H1 (cell line): Measurements from ENCODE around the gene TMEM151A. TPM values are rescaled to one million over a fixed set of nuclear protein-coding genes. Genes with fewer than 3 reads are reported as not detected.

Experiments
- CTCF ChIA-PET: fragments of 300-600 bp; sonication (Branson Sonifier 250); formaldehyde crosslinking; loops from one replicate; lab custom pipeline; 2021; ENCODE audit not compliant: partially characterized antibody; lab: Charles Lee
- POLR2A ChIA-PET: fragments of 300-600 bp; sonication (Branson Sonifier 250); formaldehyde crosslinking; loops from one replicate; lab custom pipeline; 2021; ENCODE audit warnings: inconsistent platforms; ENCODE audit not compliant: partially characterized antibody; lab: Charles Lee
- DNase-seq, 2 experiments: peaks; one replicate each; pipeline versions ENCODE4 v3.0.0 to v3.0.0-alpha.2; 2010 to 2022; ENCODE audit warnings: low spot score in 2 of 2, low read depth in 1 of 2, mixed read lengths in 1 of 2
- FAIRE-seq: peaks from 2 replicates; lab custom pipeline; 2011; peaks lifted over from hg19 to GRCh38; lab: Jason Lieb, UNC
- H2AFZ ChIP-seq: 2 replicates; pipeline ENCODE4 v1.8.1; 2012; ENCODE audit warnings: low read length, inconsistent platforms
- H2AK5ac ChIP-seq: 2 replicates; pipeline ENCODE4 v1.6.1; 2013; ENCODE audit warnings: low read depth, low read length
- H2BK120ac ChIP-seq: replicated peaks from 2 replicates; pipeline ENCODE3; 2013; ENCODE audit warnings: low read depth, low read length, inconsistent platforms
- H2BK12ac ChIP-seq: 2 replicates; pipeline ENCODE4 v1.6.1; 2013; ENCODE audit warnings: low read depth, low read length
- H2BK15ac ChIP-seq: 2 replicates; pipeline ENCODE4 v1.6.1; 2013; ENCODE audit warnings: low read length
- H2BK20ac ChIP-seq: 2 replicates; pipeline ENCODE4 v1.6.1; 2013; ENCODE audit warnings: low read length
- H2BK5ac ChIP-seq: 2 replicates; pipeline ENCODE4 v1.6.1; 2013; ENCODE audit warnings: low read depth, low read length
- H3K14ac ChIP-seq: 2 replicates; pipeline ENCODE4 v1.6.1; 2013; ENCODE audit warnings: inconsistent platforms; ENCODE audit not compliant: insufficient read length
- H3K18ac ChIP-seq: 2 replicates; pipeline ENCODE4 v1.6.1; 2013; ENCODE audit warnings: low read length; ENCODE audit errors: extremely low read depth
- H3K23ac ChIP-seq: 2 replicates; pipeline ENCODE4 v1.6.1; 2013; ENCODE audit warnings: inconsistent platforms; ENCODE audit not compliant: insufficient read length
- H3K23me2 ChIP-seq: 2 replicates; pipeline ENCODE4 v1.6.1; 2013; ENCODE audit warnings: low read depth, low read length
- H3K27ac ChIP-seq: 2 replicates; pipeline ENCODE4 v1.6.1; 2011; ENCODE audit warnings: low read depth, low read length, inconsistent platforms
- H3K27me3 ChIP-seq, 4 experiments: replicated peaks in 1 of 4; 1 replicate in 1 of 4; 2 replicates in 3 of 4; pipeline versions ENCODE4 v1.6.1 to v1.8.1; 2011 to 2013; ENCODE audit warnings: low read length in 3 of 4, mild to moderate bottlenecking in 3 of 4, inconsistent platforms in 2 of 4, mixed read lengths in 2 of 4, moderate library complexity in 1 of 4; ENCODE audit not compliant: control insufficient read depth in 3 of 4, insufficient read depth in 3 of 4; ENCODE audit errors: extremely low read depth in 1 of 4
- H3K36me3 ChIP-seq, 4 experiments: 2 replicates each; pipeline versions ENCODE4 v1.6.1 to v1.8.1; 2011 to 2013; ENCODE audit warnings: mild to moderate bottlenecking in 4 of 4, low read length in 3 of 4, moderate library complexity in 2 of 4, control low read depth in 1 of 4, inconsistent platforms in 1 of 4; ENCODE audit not compliant: insufficient read depth in 4 of 4, control insufficient read depth in 2 of 4
- H3K4ac ChIP-seq: replicated peaks from 2 replicates; pipeline ENCODE3; 2013; ENCODE audit warnings: low read length, low read depth, mixed read lengths, inconsistent platforms; ENCODE audit not compliant: insufficient read length
- H3K4me1 ChIP-seq, 4 experiments: replicated peaks in 1 of 4; 1 replicate in 1 of 4; 2 replicates in 3 of 4; pipeline versions ENCODE4 v1.6.1 to v1.8.1; 2011 to 2013; ENCODE audit warnings: low read length in 3 of 4, inconsistent platforms in 2 of 4, mixed read lengths in 1 of 4; ENCODE audit not compliant: insufficient read depth in 4 of 4, control insufficient read depth in 3 of 4
- H3K4me2 ChIP-seq, 2 experiments: 2 replicates each; pipeline versions ENCODE4 v1.6.1 to v1.8.1; 2011 to 2013; ENCODE audit warnings: low read depth in 2 of 2, low read length in 2 of 2, control low read depth in 1 of 2, inconsistent platforms in 1 of 2, mild to moderate bottlenecking in 1 of 2; ENCODE audit not compliant: insufficient read depth in 1 of 2
- H3K4me3 ChIP-seq, 4 experiments: fragments of 200-600, 300-600 bp in 1 of 4; sonication (generic), shearing (Covaris generic), sonication (Bioruptor Twin) in 1 of 4; 2 replicates each; pipeline versions ENCODE4 v1.5.1 to v1.8.1; 2011 to 2016; ENCODE audit warnings: low read length in 4 of 4, low read depth in 3 of 4, control low read depth in 2 of 4, inconsistent platforms in 2 of 4, mild to moderate bottlenecking in 2 of 4, mixed read lengths in 1 of 4, moderate library complexity in 1 of 4; ENCODE audit not compliant: insufficient read depth in 2 of 4; ENCODE audit errors: extremely low read depth in 1 of 4
- H3K56ac ChIP-seq: replicated peaks from 2 replicates; pipeline ENCODE3; 2013; ENCODE audit warnings: low read depth, mild to moderate bottlenecking, mixed read lengths, low read length, inconsistent platforms; ENCODE audit not compliant: insufficient read length
- H3K79me1 ChIP-seq: 2 replicates; pipeline ENCODE4 v1.6.1; 2013; ENCODE audit warnings: low read depth, low read length, control low read depth
- H3K79me2 ChIP-seq, 2 experiments: 2 replicates each; pipeline versions ENCODE4 v1.6.1 to v1.8.1; 2012 to 2013; ENCODE audit warnings: low read length in 2 of 2, mild to moderate bottlenecking in 2 of 2, inconsistent platforms in 1 of 2; ENCODE audit not compliant: insufficient read depth in 2 of 2, control insufficient read depth in 1 of 2
- H3K9ac ChIP-seq, 4 experiments: replicated peaks in 1 of 4; 1 replicate in 1 of 4; 2 replicates in 3 of 4; pipeline versions ENCODE4 v1.6.1 to v1.8.1; 2011 to 2013; ENCODE audit warnings: low read depth in 3 of 4, low read length in 3 of 4, control low read depth in 2 of 4, mild to moderate bottlenecking in 2 of 4, moderate library complexity in 2 of 4, inconsistent platforms in 1 of 4; ENCODE audit errors: extremely low read depth in 1 of 4
- H3K9me3 ChIP-seq, 2 experiments: 2 replicates each; pipeline versions ENCODE4 v1.6.1 to v1.8.1; 2012 to 2013; ENCODE audit warnings: mild to moderate bottlenecking in 2 of 2, moderate library complexity in 2 of 2, control low read depth in 1 of 2, inconsistent platforms in 1 of 2, low read depth in 1 of 2, low read length in 1 of 2, mixed read lengths in 1 of 2; ENCODE audit not compliant: insufficient read depth in 2 of 2
- H4K20me1 ChIP-seq, 2 experiments: replicated peaks in 1 of 2; 2 replicates each; pipeline versions ENCODE3 to v1.8.1; 2011 to 2013; ENCODE audit warnings: inconsistent platforms in 2 of 2, low read length in 2 of 2, mild to moderate bottlenecking in 1 of 2; ENCODE audit not compliant: insufficient read depth in 2 of 2, control insufficient read depth in 1 of 2
- H4K5ac ChIP-seq: 2 replicates; pipeline ENCODE4 v1.6.1; 2013; ENCODE audit warnings: low read length, low read depth, mixed read lengths, inconsistent platforms; ENCODE audit not compliant: insufficient read length
- H4K8ac ChIP-seq: 2 replicates; pipeline ENCODE4 v1.8.0; 2013; ENCODE audit warnings: mild to moderate bottlenecking, moderate library complexity, low read length, inconsistent platforms; ENCODE audit not compliant: insufficient read depth; ENCODE audit errors: extremely low read depth
- H4K91ac ChIP-seq: replicated peaks from 2 replicates; pipeline ENCODE3; 2013; ENCODE audit warnings: low read length, mixed read lengths, inconsistent platforms; ENCODE audit not compliant: insufficient read length
- ASH2L ChIP-seq: fragments of 200-600, 300-600 bp; sonication (generic); IDR thresholded peaks from one replicate; pipeline ENCODE4 v1.7.1; 2017; ENCODE audit warnings: low read length
- CREB1 ChIP-seq: IDR thresholded peaks from 2 replicates; pipeline ENCODE4 v1.6.1; 2012; ENCODE audit warnings: inconsistent platforms
- GABPA ChIP-seq: IDR thresholded peaks from 2 replicates; pipeline ENCODE4 v1.6.1; 2011; ENCODE audit warnings: mild to moderate bottlenecking, low read length, moderate library complexity, borderline replicate concordance; ENCODE audit not compliant: insufficient read depth
- NRF1 ChIP-seq: IDR thresholded peaks from 2 replicates; pipeline ENCODE4 v1.6.1; 2011; ENCODE audit warnings: mild to moderate bottlenecking, low read depth, low read length, improper control_type of control experiment
- SIN3A ChIP-seq, 2 experiments: IDR thresholded peaks in 1 of 2; conservative IDR thresholded peaks in 1 of 2; 2 replicates each; pipeline ENCODE4 v1.6.1; 2011 to 2012; ENCODE audit warnings: low read length in 2 of 2, improper control_type of control experiment in 1 of 2, low read depth in 1 of 2, mild to moderate bottlenecking in 1 of 2
- TAF1 ChIP-seq: IDR thresholded peaks from 2 replicates; pipeline ENCODE4 v1.6.1; 2011; ENCODE audit warnings: mild to moderate bottlenecking, low read depth, low read length
- WGBS, 2 experiments: shearing (Covaris generic) in 1 of 2; methylation state at CpG; one replicate each; pipeline versions ENCODE4 v1.1.6 to v1.1.7; 2013 to 2015; ENCODE audit warnings: low lambda C conversion rate in 2 of 2, mixed read lengths in 2 of 2, inconsistent platforms in 1 of 2, low coverage in 1 of 2, missing lambda C conversion rate in 1 of 2; ENCODE audit not compliant: insufficient replicate concordance in 2 of 2, insufficient coverage in 1 of 2, insufficient read length in 1 of 2; ENCODE audit errors: extremely low coverage in 1 of 2, missing lambda C conversion rate in 1 of 2; 5-methylcytosine and 5-hydroxymethylcytosine counted together
- polyA plus RNA-seq, 7 experiments: library from polyadenylated mRNA; depleted of rRNA in 3 of 7; stranded (reverse) in 5 of 7; unstranded in 2 of 7; fragments of >200 nt in 5 of 7; fragments of 200-250 nt in 2 of 7; gene quantifications; 1 replicate in 5 of 7; 2 replicates in 1 of 7; 4 replicates in 1 of 7; pipeline versions ENCODE4 v1.2.1 to v1.2.3, GENCODE V29; 2011 to 2013; ENCODE audit warnings: missing spikeins in 2 of 7, mixed read lengths in 2 of 7
- total RNA-seq: library from RNA; stranded (reverse); fragmentation: NEBNext Ultra II Directional; extraction: Animal tissue kit (Norgen Biotek cat#: 25700); gene quantifications from 2 replicates; pipeline ENCODE4 v1.2.1, GENCODE V29; 2021
- TF ChIP-seq, protein P1 (sequence below): IDR thresholded peaks from 2 replicates; pipeline ENCODE4 v1.6.1; 2012; ENCODE audit warnings: inconsistent platforms

Gene TMEM151A
- total and polyA plus RNA-seq, 2 of the 8 experiments (the other 6 are each of a cell fraction or from before 2014, with no cell fraction given): 3.2 TPM

GRCh38 chr11:66279092-66279734 lies 12.5 kb upstream of the TMEM151A start:
- no peak overlapping the region for H3K14ac ChIP-seq
- no peak for FAIRE-seq
- H3K4ac ChIP-seq: no peak overlapping the region
- WGBS, 2 experiments: 44% methylated on average over 9 of the region's 15 CpGs; no CpG with 5 or more reads in 1 of the 2 experiments
- no peak overlapping the region for H2AFZ ChIP-seq
- no peak overlapping the region; the same call in 1 of the 2 replicates for H3K18ac ChIP-seq
- H4K20me1 ChIP-seq: peaks cover 5 to 23% of the 10 kb centered on the region in 2 experiments
- peak overlapping the region in 2 of 4 experiments; percentile 10 to 61; a peak in 3 of 8 replicates for H3K4me3 ChIP-seq
- 0 out of 2 replicates have a peak overlapping the region, but pooled peaks have one; percentile 39 for H2BK12ac ChIP-seq
- DNase-seq: peak in 1 of 2 experiments; percentile 57
- peak overlapping the region in 1 of 4 experiments; percentile 40; a peak in 2 of 7 replicates for H3K9ac ChIP-seq
- H3K9me3 ChIP-seq: no peaks in the 10 kb centered on the region
- H3K4me1 ChIP-seq: peaks cover 0 to 17% (median 13%) of the 10 kb centered on the region in 4 experiments; a peak in 5 of 7 replicates
- TF ChIP-seq TAF1 (no peak), SIN3A (conservative IDR thresholded peaks at IDR 0.05 in 1 of 2, IDR thresholded peaks at IDR 0.05 in 1 of 2; ENCODE audit: low read depth in 1 of 2, low read length in 2 of 2) (0 out of 4 replicates have a peak, but pooled peaks of 1 of the 2 experiments have one; percentile 17), NRF1 (no peak), ASH2L (peak; percentile 30), CREB1 (no peak), GABPA (peak; percentile 48; the same call in 1 of the 2 replicates)
- TF ChIP-seq, protein P1, sequence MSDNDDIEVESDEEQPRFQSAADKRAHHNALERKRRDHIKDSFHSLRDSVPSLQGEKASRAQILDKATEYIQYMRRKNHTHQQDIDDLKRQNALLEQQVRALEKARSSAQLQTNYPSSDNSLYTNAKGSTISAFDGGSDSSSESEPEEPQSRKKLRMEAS: no peak
- no peak overlapping the region for H3K23ac ChIP-seq
- H3K27ac ChIP-seq: no peak overlapping the region
- no peaks in the 10 kb centered on the region for H3K79me2 ChIP-seq
- ChIA-PET POLR2A (interaction anchor here (1.1 to 7.9 kb wide), 6 partner anchors 10 to 231 kb away, joined by 3 to 125 read pairs (median 15); partner anchors contain the start of genes B4GAT1, BRMS1, RAB1B and RIN1), CTCF (interaction anchor here (0.6 to 3.3 kb wide), 8 partner anchors 8 to 212 kb away, joined by 3 to 10 read pairs (median 3); partner anchors contain the start of gene RIN1)
- H4K8ac ChIP-seq: no peak overlapping the region
- no peak overlapping the region for H2BK5ac ChIP-seq
- peaks cover 0 to 4% (median under 1%) of the 10 kb centered on the region in 4 experiments; a peak in 2 of 7 replicates for H3K27me3 ChIP-seq
- H3K23me2 ChIP-seq: peaks cover 4% of the 10 kb centered on the region; the same call in 1 of the 2 replicates
- H3K36me3 ChIP-seq: peaks cover 0 to 13% (median under 1%) of the 10 kb centered on the region in 4 experiments; a peak in 5 of 8 replicates
- no peak overlapping the region for H4K91ac ChIP-seq
- H2AK5ac ChIP-seq: no peak overlapping the region
- H2BK20ac ChIP-seq: no peak overlapping the region
- H2BK120ac ChIP-seq: no peak overlapping the region
- no peak overlapping the region for H4K5ac ChIP-seq
- H3K4me2 ChIP-seq: peak overlapping the region; percentile 73 to 77
- H3K56ac ChIP-seq: no peak overlapping the region
- no peak overlapping the region for H2BK15ac ChIP-seq
- no peaks in the 10 kb centered on the region for H3K79me1 ChIP-seq
